Measurements from ENCODE around the gene ASAH2B.

The ASAH2B gene

DNA sequence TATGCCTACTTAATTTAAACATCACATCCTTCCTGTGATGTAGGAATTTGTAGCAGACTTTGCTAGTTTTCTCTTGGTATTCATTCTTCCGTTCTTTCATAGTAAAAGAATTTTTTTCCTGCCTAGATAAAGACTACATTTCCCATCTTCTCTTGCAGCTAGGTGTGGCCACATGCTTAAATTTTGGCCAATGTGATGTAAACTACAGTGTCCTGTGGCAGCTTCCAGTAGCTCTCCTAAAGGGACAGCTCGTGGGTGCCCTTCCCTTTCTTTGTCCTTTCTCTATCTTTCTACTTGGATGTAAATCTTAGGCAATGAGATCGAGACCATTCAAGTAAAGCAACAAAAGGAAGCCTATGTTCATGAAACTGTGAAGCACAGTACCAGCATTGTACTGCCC, 58.6 kb downstream of the ASAH2B start:
- DNase-seq (ENCODE audit: low read depth, low spot score) = no peak

DNA sequence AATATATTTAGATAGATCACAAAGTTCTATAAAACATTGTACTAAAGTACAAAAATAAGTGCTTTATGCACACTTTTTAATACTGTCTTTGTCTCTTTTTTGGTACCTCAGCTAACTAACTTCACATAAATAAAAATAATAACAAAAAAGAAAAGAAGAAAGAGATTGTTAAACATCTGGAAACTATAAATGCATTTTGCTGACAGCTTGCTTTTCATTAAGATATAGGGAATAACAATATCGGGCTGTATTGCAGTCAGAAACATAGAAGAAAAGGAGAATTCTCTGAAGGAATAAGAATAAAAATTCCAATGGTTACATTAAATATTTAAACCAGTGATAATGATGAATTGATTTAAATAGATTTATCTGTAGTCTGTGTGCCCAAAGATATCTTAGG, 59.9 kb downstream of the ASAH2B start:
- DNase-seq (ENCODE audit: low read depth, low spot score) = no peak

DNA sequence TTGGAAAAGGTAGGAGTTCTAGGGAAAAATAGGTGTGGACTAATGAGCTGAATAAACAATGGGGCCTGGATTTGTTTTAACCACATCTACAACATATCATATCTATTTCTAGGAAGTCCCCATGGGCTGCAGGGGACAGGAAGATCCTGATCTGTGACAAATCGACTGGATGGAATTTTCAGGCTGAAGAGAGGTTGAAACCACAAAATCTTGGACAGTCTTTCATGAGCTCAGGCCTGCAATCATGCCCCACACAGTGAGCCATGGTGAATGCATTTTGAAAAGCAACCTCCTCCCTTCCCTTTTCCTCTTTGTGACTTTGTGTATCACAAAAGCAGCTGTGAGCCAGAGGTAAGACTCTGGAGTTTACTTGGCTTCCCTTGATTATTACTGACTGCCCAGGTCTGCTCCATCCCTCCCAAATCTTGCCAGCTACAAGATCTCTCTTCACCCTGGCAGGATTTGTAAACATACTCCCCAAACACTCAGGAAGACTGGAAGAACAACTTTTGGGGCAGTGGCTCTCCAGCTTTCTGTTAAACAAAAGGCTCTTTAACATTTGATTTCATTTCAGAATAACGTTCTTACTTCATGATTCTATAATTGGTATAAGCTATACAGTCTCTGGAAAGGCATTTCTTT, 66.4 kb downstream of the ASAH2B start:
- no peak for DNase-seq (ENCODE audit: low read depth, low spot score)

DNA sequence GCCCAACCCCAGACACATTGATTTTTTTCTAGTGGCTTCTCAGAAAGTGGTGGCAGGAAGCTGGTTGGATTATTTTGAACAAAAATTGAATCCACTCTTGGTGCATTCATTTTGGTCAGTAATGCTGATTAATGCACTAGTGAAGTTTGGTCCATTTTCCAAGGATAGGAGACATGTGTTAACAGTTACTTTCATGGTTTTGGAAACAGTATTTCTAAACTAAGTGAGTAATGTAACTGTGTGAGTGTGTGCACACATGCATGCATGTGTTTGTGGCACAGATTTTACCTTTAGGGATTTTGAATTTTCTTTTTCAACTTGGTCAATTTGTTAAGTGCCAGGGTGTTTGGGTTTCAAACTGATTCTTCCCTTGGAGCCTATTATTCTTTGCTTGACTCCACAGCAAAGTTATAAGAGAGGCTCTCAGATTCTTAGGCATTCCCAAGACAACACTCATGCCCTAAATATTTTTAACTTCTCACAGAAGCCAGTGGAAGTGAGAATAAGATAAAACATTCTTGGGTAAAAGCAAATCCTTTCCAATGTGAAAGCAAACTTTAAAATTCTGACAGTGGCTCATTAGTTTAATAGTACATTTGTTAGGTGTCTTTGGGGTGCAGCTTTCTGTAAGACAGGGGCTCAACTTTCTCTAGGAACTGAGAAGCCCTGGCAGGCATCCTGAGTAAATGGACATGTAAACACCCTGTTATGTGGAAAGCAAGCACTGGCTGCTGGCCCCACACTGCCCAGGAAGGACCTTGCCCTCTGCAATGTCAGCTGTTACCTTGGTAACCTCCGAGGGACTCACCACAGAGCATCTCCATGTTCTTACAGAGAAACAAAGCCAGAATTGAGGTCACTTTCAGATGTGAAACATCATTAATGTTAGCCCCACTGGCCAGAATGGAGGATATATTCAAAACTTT, 68.4 kb downstream of the ASAH2B start:
- DNase-seq (ENCODE audit: low read depth, low spot score) = no peak
